ENCODE measurements around the gene ARFRP1.

ARFRP1 gene

GRCh38 chr20:63743210-63743970, 35.6 kb upstream of the ARFRP1 start:
- no peak for DNase-seq

DNA sequence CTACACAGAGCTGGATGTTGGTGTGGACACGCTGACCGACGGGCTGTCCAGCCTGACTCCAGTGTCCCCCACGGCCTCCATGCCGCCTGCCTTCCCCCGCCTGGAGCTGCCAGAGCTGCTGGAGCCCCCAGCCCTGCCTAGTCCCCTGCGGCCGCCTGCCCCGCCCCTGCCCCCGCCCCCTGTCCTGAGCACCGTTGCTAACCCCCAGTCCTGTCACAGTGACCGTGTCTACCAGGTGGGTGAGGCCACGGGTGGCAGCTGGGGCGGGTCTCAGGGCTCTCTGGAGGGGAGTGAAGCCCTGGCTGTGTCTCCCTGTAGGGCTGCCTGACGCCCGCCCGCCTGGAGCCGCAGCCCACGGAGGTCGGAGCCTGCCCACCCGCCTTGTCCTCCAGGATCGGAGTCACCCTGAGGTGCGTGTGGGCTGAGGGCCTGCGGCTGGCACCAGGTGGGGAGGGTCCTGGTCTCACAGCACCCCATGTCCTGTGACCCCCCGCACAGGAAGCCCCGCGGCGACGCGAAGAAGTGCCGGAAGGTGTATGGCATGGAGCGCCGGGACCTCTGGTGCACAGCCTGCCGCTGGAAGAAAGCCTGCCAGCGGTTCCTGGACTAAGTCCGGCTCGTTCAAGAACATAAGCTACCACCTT, 34.7 kb upstream of the ARFRP1 start:
- DNase-seq: no peak

- DNase-seq: no peak
Measured at GRCh38 chr20:63741676-63742380, 34.1 kb upstream of the ARFRP1 start.

DNA sequence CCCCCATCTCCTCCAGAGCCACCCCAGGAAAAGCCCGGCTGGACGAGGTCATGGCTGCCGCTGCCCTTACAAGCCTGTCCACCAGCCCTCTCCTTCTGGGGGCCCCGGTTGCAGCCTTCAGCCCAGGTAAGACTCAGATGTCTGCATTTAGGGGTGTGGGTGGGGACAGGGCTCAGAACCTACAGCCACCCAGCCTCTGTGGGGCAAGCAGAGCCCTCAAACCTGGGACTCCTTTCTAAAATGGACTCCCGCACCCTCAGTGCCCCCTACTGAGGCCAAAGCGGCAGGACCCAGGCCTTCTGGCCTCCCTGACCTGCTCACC, 33.5 kb upstream of the ARFRP1 start:
- DNase-seq: no peak

- peak; percentile 87 for DNase-seq
Measured at GRCh38 chr20:63740627-63741353, 33.0 kb upstream of the ARFRP1 start.

DNA sequence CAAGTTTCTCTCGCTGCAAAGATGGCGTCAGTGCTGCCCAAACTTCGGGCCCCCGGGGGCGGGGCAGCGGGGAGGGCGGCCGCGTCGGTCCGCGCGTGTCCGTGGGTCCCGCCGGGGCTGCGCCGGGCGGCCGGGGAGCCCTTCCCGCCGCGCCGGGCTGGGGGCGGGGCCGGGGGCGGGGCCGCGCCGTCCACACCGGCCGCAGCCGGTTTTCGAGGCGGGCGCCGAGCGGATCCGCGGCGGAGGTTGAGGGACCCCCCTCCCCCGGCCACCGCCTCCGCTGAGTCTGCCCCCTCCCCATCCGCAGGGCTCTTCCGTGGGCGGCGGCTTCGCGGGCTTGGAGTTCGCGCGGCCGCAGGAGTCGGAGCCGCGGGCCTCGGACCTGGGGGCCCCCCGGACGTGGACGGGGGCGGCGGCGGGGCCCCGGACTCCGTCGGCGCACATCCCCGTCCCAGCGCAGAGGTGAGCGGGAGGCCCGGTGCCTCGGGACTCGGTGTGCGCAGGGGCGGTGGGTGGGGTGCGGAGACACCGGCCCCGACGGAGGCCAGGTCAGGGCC, 32.4 kb upstream of the ARFRP1 start:
- DNase-seq: peak; percentile 45

- DNase-seq: peak; percentile 80
Measured at GRCh38 chr20:63739130-63740069, 31.6 kb upstream of the ARFRP1 start, which contains the start of gene SLC2A4RG. SLC2A4RG (plus strand) TSS chr20:63739776; CDS start chr20:63739913, 137 bp downstream.

DNA sequence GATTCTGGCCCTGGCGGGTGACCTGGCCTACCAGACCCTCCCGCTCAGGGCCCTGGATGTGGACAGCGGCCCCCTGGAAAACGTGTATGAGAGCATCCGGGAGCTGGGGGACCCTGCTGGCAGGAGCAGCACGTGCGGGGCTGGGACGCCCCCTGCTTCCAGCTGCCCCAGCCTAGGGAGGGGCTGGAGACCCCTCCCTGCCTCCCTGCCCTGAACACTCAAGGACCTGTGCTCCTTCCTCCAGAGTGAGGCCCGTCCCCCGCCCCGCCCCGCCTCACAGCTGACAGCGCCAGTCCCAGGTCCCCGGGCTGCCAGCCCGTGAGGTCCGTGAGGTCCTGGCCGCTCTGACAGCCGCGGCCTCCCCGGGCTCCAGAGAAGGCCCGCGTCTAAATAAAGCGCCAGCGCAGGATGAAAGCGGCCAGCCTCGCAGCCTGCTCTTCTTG, 30.9 kb upstream of the ARFRP1 start:
- DNase-seq: peak; percentile 14

- DNase-seq: no peak
Measured at GRCh38 chr20:63737945-63738686, 30.3 kb upstream of the ARFRP1 start.

DNA sequence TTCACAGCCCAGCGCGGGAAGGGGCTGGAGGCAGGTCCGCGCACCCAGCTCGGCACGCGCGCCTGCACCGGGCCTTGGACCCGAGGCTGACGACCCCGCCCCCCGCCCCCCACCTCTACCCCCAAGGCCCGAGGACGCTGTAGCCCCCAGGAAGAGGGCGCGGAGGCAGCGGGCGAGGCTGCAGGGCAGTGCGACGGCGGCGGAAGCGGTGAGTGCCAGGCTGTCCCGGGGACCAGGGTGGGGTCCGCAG, 29.8 kb upstream of the ARFRP1 start:
- DNase-seq: no peak

DNA sequence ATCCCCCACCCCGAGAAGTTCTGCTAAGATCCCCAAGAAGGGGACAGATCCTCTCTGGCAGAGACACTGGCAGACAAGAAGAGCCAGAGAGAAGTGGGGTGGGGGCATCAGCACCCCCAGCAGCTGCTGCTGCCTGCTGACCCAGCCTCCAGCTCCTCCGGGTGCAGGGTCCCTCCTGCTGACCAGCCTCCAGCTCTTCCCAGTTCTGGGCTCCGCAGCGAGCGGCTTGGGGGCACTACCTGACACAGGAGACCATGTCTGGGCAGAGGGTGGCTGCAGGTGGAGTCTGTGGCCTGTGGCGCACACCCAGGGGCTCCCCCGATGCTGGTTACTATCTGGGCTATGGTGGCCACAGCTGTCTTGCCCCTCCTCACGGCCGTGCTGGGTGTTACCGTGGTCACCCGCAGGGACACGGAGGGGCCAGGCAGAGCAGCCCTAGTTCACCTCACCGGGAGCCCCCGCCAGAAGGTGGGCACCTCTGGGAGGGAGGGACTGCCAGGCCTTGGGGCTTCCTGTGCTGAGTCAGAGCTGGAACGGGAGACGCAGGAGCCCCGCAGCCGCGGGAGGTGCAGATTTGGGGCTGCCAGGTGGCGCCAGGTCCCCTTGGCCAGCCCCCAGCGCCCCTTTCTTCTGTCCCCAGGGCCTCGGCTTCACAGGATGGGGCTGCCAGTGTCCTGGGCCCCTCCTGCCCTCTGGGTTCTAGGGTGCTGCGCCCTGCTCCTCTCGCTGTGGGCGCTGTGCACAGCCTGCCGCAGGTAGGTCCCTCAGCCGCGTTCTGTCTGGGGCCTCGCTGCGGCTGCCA, 29.3 kb upstream of the ARFRP1 start:
- no peak for DNase-seq

DNA sequence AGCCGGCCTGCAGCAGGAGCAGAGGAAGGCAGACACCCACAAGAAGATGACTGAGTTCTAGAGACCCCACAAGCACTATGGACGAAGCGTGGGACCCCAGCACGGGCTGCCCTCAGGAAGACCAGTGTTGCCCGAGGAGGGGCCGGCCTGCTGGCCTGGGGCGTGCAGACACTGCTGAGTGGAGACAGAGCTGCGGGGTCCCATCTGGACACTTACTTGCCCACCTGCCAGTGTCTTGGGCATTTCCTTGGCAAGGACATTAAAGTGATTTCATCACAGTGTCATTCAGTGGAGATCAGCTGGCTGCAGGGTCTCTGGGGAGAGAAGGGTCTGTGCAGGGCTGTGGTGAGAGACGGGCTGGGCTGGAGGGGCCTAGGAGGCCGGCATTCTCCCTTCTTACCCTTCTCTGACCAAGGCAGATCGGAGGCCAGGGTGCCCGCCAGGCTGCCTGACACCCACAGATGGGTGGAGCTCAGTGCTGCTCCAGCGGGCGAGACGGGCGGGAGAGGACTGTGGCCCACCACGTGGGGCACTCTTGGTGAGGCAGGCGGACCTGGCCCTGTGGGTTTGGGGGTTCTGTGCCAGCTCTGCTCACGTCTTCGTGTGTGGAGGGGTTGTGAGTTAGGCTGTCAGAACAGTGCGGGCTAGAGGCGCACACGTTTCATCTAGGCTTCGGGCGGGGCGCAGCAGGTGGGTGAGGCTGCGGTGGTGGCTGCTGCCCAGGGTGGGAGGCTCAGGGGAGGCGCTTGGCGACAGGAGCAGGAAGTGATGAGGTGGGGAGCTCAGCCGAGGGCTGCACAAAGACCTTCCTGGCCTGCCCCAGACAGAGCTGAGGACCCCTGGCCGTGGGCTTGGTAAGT, 28.3 kb upstream of the ARFRP1 start, which contains the start of gene LIME1:
Gene LIME1 (plus strand): TSS at position 806 of the 860 bp plus-strand sequence. CDS start 886 bp downstream, outside the sequence.
- DNase-seq: no peak

DNA sequence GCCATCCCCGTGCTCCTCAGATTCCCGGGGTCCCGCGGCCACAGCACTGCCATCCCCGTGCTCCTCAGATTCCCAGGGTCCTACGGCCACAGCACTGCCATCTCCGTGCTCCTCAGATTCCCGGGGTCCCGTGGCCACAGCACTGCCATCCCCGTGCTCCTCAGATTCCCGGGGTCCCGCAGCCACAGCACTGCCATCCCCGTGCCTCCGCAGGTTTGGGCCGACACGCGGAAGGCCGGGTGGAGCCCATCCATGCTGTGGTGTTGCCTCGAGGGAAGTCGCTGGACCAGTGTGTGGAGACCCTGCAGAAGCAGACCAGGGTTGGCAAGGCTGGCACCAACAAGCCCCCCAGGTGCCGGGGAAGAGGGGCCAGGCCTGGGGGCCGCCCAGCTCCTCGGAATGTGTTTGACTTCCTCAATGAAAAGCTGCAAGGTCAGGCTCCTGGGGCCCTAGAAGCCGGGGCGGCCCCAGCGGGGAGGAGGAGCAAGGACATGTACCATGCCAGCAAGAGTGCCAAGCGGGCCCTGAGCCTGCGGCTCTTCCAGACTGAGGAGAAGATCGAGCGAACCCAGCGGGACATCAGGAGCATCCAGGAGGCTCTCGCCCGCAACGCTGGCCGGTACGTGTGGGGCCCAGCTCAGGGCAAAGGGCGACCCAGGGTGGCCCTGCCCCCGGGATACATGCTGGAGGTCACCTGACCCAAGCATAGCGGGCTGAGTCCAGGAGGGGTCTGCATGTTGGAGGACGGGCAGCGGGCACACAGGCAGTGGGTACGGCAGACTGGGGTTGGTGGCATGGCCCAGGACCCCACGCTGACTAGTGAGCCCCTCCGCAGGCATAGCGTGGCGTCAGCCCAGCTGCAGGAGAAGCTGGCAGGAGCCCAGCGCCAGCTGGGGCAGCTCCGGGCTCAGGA, 27.4 kb upstream of the ARFRP1 start:
- DNase-seq: no peak

GRCh38 chr20:63734111-63734945, 26.6 kb upstream of the ARFRP1 start:
- DNase-seq: no peak

DNA sequence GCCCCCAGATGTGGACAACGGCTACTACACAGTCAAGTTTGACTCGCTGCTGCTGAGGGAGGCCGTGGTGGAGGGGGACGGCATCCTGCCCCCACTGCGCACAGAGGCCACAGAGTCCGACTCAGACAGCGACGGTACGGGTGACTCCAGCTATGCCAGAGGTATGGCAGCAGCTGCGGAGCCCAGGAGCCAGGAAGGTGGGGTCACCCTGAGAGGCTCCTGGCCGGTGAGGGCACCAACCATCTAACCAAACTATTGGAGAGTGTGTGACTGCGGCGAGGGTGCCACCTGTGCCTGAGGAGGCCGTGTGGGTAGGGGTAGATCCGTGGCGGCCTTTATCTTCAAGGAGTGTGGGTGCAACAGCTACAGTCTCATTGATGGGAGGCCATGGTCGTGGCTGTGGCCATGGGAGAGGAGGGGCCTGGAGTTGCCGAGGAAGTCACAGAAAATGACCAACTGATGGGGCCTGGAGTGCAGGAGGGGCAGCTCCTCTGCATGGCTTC, 25.9 kb upstream of the ARFRP1 start:
- DNase-seq: no peak

GRCh38 chr20:63733117-63733516, 25.3 kb upstream of the ARFRP1 start:
- DNase-seq: no peak

Data from fibroblast of skin of abdomen (primary cell).